ENCODE measurements around the gene FUT1.
"Not testable (repeated sequence)": the region's sequence is repeated elsewhere in the genome, so short reads cannot be mapped to it uniquely, and the experiment has no call there.

Gene FUT1

GRCh38 chr19:48752496-48753365 is at the start of gene FUT1:
Gene FUT1 (minus strand): TSS chr19:48752641. CDS start chr19:48751281, 1,360 bp downstream.
- no peak for DNase-seq (ENCODE audit: low spot score)

DNA sequence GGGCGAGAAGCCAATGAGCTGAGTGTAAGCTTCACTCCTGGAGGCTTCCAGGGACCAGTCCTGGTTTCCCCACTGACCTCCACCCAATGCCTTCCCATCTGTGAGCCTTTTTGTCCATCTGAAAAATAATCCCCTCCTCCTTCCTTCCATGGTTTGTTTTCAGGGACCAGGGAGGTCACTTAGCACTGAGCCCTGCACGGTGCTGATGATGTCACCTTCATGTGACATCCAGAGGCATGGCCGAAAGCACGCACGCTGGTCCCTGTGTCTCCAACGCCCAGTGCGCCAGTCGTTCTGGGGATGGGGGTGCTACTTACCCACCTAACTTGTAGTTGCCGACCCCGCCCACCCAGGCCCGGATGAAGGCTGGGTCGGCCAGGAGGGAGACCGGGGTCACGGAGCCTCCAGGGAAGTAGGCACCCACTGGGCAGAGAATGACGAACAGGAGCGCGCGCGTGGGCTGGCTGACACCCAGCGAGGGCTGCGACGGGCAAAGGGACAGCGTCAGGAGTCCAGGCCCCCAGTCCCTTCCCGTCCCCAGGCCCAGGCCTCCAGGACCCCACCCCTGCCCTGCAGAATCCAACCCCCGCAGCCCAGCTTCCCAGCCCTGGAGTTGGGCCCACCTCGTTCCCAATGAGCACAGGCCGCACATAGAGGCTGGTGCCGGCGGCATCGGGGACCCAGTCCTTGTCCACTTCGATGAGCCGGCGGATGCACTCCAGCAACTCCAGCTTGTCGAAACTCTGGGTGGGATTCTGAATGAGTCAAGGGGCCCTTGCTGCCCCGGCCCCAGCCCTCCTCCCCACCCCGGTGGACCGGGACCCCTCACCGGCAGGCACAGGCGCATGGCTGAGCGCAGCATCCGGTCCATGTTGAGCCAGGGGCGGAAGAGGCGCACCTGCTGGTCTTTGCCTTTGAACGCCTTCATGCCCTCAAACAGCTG is 47.2 kb upstream of the FUT1 start:
- no peak for DNase-seq (ENCODE audit: low spot score)

DNA sequence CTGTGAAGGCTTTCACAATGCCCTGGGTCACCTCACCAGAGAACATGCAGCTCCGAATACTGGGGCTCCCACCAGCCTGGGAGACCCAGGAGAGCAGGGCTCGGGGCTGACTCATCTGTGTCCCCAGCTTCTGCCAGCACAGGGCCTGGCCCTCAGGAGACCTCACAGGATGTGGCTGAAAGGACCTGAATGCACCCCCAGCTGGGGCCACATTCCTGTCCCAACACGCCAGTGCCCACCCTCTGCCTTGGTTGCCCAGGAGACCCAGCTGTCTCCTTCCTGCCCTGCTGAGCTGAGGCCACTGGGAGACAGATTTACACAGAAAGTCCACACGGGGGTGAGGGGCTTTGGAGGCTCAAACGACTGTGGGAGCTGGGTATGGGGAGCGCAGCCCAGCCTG is 46.5 kb upstream of the FUT1 start:
- no peak for DNase-seq (ENCODE audit: low spot score)

- no peak for DNase-seq (ENCODE audit: low spot score)
Observed at GRCh38 chr19:48797103-48797502, 44.7 kb upstream of the FUT1 start.

DNA sequence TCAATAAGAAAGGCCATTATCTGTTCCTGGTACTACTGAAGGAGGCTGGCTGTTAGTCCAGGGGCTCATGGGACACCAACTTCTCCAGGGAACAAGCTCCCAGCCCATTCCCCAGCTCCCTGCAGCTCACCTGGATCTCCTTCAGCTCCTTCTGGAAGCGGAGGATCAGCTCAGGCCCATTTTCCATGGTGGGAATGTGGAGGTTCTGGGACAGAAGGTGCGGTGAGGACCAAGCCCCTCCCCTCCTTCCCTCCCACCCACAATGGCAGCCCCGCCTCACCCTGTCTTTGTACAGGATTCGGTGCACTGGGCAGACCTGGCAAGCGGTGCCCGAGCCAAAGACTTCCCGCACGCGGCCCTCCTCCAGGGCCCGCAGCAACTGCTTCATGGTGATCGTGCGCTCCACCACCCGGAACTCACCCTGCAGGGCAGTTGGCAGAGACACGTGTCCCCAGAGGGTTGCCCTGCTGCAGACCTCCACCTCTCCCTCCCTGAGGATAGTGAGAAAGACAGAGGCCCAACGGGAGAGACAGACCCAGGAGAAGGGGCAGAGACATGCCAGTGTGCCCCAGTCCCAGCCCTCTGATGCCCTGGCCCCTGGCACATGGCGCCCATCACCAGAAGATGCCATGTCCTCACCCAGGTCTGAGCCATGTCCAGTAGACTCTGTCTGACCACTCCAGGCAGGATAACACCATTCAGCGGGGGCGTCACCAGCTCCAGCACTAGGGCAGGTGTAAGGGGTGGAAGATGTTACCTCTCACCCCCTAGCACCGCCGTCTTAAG is 44.0 kb upstream of the FUT1 start:
- DNase-seq (ENCODE audit: low spot score), result no peak

- no peak for DNase-seq (ENCODE audit: low spot score)
Observed at GRCh38 chr19:48795685-48796070, 43.2 kb upstream of the FUT1 start.

DNA sequence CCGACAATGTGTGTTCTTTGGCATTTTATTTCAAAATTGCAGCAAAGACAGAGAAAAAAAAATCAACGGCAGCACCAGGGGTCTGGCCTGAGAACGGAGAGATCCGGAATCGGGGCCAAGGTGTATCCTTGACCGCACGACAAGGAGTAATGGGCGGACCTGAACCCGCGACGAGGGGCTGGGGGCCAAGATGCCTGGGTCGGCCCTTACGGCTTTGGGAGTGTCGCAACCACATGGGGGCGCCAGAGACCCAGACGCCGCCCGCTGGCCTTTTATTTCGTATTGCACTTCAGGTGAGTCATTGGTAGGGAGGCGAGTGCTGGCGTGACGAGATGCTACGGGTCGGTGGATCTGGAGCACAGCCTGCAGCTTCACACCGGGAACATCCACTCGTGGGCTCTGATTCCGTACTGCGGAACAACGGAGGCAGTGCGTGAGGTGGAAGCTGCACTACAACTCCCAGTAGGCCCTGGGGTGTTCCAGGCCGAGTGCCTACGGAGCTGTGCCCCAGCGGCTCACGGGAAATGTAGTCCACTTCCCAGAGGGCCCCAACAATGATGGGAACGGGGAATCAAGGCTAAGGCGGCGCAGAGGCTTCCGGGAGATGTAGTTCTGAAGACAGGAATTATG is 42.7 kb upstream of the FUT1 start:
- DNase-seq (ENCODE audit: low spot score), result peak; percentile 87

DNA sequence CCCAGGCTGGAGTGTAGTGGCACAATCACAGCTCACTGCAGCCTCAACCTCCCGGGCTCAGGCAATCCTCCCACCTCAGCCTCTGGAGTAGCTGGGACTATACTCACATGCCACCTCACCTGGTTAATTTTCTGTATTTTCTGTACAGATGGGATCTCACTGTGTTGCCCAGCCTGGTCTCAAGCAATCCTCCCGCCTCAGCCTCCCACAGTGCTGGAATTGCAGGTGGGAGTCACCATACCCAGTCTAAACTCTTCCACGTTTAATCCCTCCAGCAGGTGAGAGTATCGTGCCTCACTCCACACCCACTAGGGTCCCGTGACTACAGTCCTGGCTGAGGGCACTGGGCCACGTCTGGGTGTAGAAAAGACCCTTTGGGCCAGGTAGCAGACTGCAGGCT is 41.9 kb upstream of the FUT1 start:
- no peak for DNase-seq (ENCODE audit: low spot score)

DNA sequence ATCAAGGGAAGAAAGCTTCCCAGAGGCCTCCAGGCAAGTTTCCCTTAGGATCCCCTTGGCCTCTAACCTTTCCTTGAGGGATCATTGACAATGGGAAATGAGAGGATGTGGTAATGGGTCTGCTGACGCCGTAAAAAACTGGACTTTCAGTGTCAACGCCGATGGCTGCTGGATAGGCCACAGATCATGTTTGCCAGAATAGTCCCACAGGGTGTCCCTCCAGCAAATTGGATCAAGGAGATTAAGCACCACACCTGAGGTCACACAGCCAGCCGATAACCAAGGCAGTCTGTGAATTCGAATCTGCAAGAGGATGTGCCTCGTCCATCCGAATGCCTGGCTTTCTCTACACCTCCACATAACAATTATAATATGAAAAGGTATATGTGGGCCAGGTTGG is 40.8 kb upstream of the FUT1 start:
- DNase-seq (ENCODE audit: low spot score), result no peak

GRCh38 chr19:48787331-48787730 is 34.9 kb upstream of the FUT1 start:
- not testable (repeated sequence) for DNase-seq (ENCODE audit: low spot score)

GRCh38 chr19:48786422-48786821 is 34.0 kb upstream of the FUT1 start:
- DNase-seq (ENCODE audit: low spot score), result not testable (repeated sequence)

GRCh38 chr19:48784527-48784926 is 32.1 kb upstream of the FUT1 start:
- DNase-seq (ENCODE audit: low spot score), result no peak

DNA sequence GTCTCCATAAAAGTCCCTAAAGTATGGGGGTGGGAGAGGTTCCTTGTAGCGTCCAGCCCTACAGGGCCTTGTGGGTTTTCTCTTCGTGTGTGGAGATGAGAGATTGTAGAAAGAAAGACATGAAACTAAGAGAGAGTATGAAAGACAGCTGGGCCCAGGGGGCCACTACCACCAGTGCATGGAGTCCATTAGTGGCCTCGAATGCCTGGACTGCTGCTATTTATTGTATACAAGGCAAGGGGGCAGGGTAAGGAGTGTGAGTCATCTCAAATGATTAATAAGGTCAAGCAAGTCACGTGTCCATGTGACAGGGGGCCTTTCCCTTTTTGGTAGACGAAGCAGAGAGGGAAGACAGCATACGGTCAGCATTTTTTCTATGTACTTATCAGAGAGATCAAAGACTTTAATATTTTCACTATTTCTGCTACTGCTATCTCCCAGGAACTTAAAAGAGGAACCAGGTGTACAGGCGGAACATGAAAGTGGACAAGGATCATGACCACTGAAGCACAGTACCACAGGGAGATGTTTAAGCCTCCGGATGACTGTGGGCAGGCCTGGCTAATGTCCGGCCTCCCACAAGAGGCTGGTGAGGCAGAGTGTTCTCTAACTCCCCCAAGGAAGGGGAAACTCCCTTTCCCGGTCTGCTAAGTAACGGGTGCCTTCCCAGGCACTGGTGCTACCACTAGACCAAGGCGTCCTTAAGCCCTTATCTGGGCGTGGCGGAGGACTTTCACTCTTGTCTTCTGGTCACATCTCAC is 28.4 kb upstream of the FUT1 start:
- no peak for DNase-seq (ENCODE audit: low spot score)

DNA sequence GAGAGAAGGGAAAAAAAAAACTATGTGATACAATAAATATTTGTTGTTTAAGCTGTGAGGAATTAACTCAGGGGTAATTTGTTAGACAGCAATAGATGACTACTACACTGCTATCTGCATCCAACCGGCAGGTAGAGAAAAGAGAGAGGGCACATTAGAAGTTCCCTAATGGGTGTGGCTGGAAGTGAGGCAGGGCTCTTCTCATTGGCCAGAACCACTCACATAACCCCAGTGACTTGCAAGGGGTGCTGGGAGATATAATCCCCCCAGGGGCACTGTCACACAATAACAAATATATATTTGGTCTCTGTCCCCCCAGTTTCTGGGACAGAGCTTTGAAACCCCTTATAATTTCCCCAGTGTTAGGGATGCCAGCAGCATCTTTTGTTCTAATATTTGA is 27.2 kb upstream of the FUT1 start:
- no peak for DNase-seq (ENCODE audit: low spot score)

DNA sequence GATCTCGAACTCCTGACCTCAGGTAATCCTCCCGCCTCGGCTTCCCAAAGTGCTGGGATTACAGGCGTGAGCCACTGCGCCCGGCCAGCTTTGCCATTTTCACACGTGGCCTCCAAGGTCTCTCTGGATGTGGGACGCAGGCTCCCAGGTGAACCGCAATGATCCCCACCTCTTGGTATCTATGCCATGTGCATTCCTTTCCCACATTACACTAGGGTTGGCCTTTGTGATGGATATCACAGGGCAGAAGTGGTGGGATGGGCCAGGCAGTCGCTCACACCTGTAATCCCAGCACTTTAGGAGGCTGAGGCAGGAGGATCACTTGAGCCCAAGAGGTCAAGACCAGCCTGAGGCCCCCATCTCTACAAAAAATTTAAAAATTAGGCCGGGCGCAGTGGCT is 25.3 kb upstream of the FUT1 start:
- DNase-seq (ENCODE audit: low spot score), result no peak

GRCh38 chr19:48777139-48777538 is 24.7 kb upstream of the FUT1 start:
- DNase-seq (ENCODE audit: low spot score), result no peak

DNA sequence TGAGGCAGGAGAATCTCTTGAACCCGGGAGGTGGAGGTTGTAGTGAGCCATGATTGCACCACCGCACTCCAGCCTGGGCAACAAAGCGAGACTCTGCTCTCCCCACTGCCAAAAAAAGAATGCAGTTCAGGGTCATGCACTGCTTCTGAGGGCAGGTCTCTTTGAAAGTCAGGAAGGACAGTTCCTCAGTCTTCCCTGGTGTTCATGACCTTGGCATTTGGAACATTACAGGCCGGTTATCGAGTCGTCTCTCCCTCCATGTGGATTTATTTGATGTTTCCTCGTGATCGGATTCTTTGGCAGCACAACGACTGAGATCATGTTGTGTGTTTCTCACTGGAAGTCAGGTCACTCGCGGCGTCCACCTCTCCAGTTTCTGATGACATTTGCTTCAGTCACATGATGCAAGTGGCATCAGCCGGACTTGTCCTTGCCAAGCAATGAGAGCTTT is 20.1 kb upstream of the FUT1 start:
- DNase-seq (ENCODE audit: low spot score), result no peak

GRCh38 chr19:48770734-48771472 is 18.5 kb upstream of the FUT1 start:
- no peak for DNase-seq (ENCODE audit: low spot score)

DNA sequence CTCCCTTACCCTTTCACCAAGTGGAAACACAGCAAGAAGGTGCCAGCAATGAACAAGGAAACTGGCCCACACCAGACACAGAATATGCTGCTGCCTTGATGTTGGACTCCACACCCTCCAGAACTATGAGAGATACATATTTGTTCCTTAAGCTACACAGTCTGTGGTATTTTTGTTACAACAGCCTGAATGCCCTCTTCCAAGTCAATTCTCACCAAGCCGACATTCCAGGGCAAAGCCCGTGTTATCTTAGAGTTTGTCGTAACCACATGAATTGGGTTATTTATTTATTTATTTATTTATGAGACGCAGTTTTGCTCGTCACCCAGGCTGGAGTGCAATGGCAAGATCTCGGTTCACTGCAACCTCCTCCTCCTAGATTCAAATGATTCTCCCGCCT is 17.8 kb upstream of the FUT1 start:
- no peak for DNase-seq (ENCODE audit: low spot score)

All from CD4-positive, alpha-beta T cell treated with Interleukin-15 for 4 hours (primary cell).